IPS-15b (cell line): Measurements from ENCODE around the gene ZFY.

ENCODE experiments used
- H3K27me3 ChIP-seq: one replicate; pipeline ENCODE4 v1.6.1; 2013; ENCODE audit warnings: low read length; ENCODE audit not compliant: control insufficient read depth, insufficient read depth
- H3K36me3 ChIP-seq: one replicate; pipeline ENCODE4 v1.6.1; 2013; ENCODE audit warnings: low read length; ENCODE audit not compliant: control insufficient read depth, insufficient read depth
- H3K4me1 ChIP-seq: one replicate; pipeline ENCODE4 v1.6.1; 2013; ENCODE audit warnings: mild to moderate bottlenecking, low read length; ENCODE audit not compliant: control insufficient read depth, insufficient read depth
- H3K4me3 ChIP-seq: one replicate; pipeline ENCODE4 v1.5.1; 2013; ENCODE audit warnings: low read depth, low read length
- H3K9ac ChIP-seq: one replicate; pipeline ENCODE4 v1.6.1; 2013; ENCODE audit warnings: low read depth, mild to moderate bottlenecking, low read length
- H3K9me3 ChIP-seq: one replicate; pipeline ENCODE4 v1.6.1; 2013; ENCODE audit warnings: mild to moderate bottlenecking, low read length; ENCODE audit not compliant: control insufficient read depth, insufficient read depth

The ZFY gene

DNA sequence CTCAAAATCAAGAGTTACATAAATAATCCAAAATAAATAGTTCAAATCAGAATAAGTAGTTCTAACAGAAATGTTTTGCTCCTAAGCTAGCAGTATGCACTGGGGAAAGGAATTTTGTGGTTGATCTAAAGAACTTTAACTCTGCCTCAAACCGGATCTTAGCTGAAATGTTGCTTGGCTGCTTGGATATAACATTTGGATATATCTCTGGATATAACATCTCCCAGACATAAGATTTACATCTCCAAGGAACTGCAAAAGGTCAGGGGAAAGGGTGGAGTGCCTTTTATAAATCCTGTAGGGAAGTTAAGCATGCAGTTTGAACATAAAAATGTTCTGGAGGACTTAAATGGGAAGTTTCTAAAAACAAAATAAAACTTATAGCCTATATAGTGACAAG, 83.4 kb downstream of the ZFY start:
- H3K4me1 ChIP-seq, result no peaks in the 10 kb centered on the region
- no peaks in the 10 kb centered on the region for H3K36me3 ChIP-seq
- no peak overlapping the region for H3K9ac ChIP-seq
- no peak overlapping the region for H3K4me3 ChIP-seq
- H3K9me3 ChIP-seq, result no peaks in the 10 kb centered on the region
- H3K27me3 ChIP-seq, result no peaks in the 10 kb centered on the region

DNA sequence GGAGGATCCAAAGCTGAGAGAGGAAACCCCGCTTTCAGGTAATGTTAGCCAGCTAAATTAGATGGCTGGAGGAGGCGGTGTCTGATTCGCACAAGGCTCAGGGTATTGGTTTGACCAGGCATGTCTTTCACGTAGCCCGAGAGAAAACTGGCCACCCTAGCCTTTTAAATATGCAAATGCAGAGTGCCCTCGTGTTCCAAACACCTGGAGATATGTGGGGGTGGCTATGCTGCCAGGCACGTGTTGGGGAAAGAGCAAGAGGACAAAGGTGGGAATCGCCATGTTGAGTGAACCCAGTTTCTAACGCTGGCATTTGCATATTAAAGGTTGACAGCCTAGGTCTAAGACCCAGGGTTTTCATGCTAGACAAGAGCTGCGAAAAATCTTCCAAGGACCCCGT, 84.4 kb downstream of the ZFY start:
- no peaks in the 10 kb centered on the region for H3K9me3 ChIP-seq
- H3K9ac ChIP-seq, result no peak overlapping the region
- no peaks in the 10 kb centered on the region for H3K4me1 ChIP-seq
- H3K4me3 ChIP-seq, result no peak overlapping the region
- H3K36me3 ChIP-seq, result no peaks in the 10 kb centered on the region
- H3K27me3 ChIP-seq, result no peaks in the 10 kb centered on the region

DNA sequence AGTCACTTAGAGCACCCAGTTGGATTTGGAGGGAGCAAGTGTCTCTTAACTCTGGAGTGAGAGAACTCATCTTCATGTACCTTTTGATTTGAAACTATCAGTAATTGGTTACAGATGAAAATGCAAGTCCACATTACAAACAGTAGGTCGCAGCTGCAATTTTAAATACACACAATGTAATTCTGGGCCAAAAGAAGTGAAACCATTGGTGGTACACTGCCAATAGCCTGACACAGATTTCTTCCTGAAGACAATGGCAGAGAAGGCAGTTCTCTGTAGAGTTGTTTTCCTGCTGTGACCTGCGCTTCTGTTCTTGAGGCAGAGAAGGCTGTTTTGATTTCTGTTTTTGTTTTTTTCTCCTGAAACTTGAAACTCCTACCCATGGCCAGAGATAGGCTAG, 86.0 kb downstream of the ZFY start:
- no peaks in the 10 kb centered on the region for H3K36me3 ChIP-seq
- H3K4me3 ChIP-seq, result no peak overlapping the region
- no peaks in the 10 kb centered on the region for H3K9me3 ChIP-seq
- H3K27me3 ChIP-seq, result no peaks in the 10 kb centered on the region
- no peak overlapping the region for H3K9ac ChIP-seq
- H3K4me1 ChIP-seq, result no peaks in the 10 kb centered on the region

DNA sequence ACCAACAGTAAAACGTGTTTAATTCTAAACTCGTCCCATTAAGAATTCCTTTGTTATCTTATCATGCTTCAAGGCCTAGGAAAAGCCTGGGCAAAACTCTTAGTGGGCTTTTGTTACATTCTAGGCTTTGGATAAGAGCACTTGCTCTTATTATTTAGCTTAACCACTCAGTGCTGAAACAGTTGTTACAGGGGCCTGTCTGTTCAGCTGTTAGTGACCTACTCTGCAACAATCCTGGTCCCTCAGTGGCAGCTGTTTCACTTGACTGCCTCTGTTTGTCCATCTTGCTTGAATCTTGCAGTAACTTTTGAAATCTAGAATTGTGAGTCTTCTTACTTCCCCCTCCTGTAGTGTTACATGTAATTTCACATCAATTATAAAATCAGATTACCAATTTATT, 88.4 kb downstream of the ZFY start:
- no peaks in the 10 kb centered on the region for H3K27me3 ChIP-seq
- no peak overlapping the region for H3K9ac ChIP-seq
- H3K36me3 ChIP-seq, result no peaks in the 10 kb centered on the region
- H3K4me1 ChIP-seq, result no peaks in the 10 kb centered on the region
- H3K4me3 ChIP-seq, result no peak overlapping the region
- no peaks in the 10 kb centered on the region for H3K9me3 ChIP-seq

DNA sequence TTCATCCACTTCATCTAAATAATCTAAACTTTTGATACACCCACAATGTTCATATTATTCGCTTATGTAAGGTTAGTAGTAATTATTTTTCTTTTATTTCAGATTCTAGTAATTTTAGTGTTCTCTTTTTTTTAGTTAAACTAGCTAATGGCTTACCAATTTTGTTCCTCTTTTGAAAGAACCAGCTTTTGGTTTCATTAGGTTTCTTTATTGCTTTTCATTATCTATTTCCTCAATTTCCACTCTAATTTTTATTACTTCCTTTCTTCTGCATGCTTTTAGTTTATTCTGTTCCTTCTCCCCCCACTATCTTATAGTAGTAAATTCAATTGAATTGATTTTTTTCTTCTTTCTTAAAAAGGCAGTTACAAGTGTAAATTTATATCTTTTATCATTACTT, 90.2 kb downstream of the ZFY start:
- no peak overlapping the region for H3K9ac ChIP-seq
- no peaks in the 10 kb centered on the region for H3K9me3 ChIP-seq
- H3K4me3 ChIP-seq, result no peak overlapping the region
- H3K4me1 ChIP-seq, result no peaks in the 10 kb centered on the region
- no peaks in the 10 kb centered on the region for H3K27me3 ChIP-seq
- H3K36me3 ChIP-seq, result no peaks in the 10 kb centered on the region
